Activated T-cell treated with anti-CD3 and anti-CD28 coated beads, Interleukin-2, amount 50 U/mL, for 4 hours (primary cell): Measurements from ENCODE around the gene CD276. TPM values are rescaled to one million over a fixed set of nuclear protein-coding genes. Genes with fewer than 3 reads are reported as not detected.

ENCODE experiments used
- total RNA-seq, 3 donors: library from RNA; stranded (reverse); gene quantifications; one replicate each; pipeline ENCODE4 v1.2.1, GENCODE V29; 2021

The CD276 gene
- total RNA-seq, 3 donors from 2014 or later, result 2.6 to 4.1 (median 3.1) TPM

Other genes with a start within 250 kb of the CD276 start
- gene REC114, start 241.2 kb upstream of the CD276 start, total RNA-seq, result not detected
- 10 to 100 TPM; 65.5 to 68.1 (median 67.7) TPM for gene NPTN, start 51.0 kb upstream of the CD276 start, total RNA-seq
- gene INSYN1, start 69.0 kb downstream of the CD276 start, total RNA-seq, result not detected
- gene TBC1D21, start 189.2 kb downstream of the CD276 start, total RNA-seq, result not detected
- gene LOXL1, start 242.1 kb downstream of the CD276 start, total RNA-seq, result 1 to 10 TPM in 1 of 3 donors, under 1 TPM in 2; 0.65 to 1.2 (median 0.81) TPM